Neuronal stem cell (in vitro differentiated cells): ENCODE measurements around the gene RAD51B.

Source experiments
- DNase-seq: peaks from one replicate; pipeline ENCODE4 v3.0.0-alpha.2; 2013; ENCODE audit warnings: low spot score
- H2AFZ ChIP-seq: one replicate; pipeline ENCODE4 v1.6.1; 2013; ENCODE audit warnings: mild to moderate bottlenecking, low read length, inconsistent platforms
- H2AK5ac ChIP-seq: 2 replicates; pipeline ENCODE4 v1.6.1; 2013; ENCODE audit warnings: low read depth, mild to moderate bottlenecking, inconsistent platforms, low read length, moderate library complexity, mixed read lengths
- H2BK120ac ChIP-seq: 2 replicates; pipeline ENCODE4 v1.6.1; 2013; ENCODE audit warnings: low read depth, mild to moderate bottlenecking, inconsistent platforms, low read length, moderate library complexity, mixed read lengths
- H2BK12ac ChIP-seq: one replicate; pipeline ENCODE4 v1.6.1; 2013; ENCODE audit warnings: low read length, inconsistent platforms
- H2BK15ac ChIP-seq: 2 replicates; pipeline ENCODE4 v1.6.1; 2013; ENCODE audit warnings: mild to moderate bottlenecking, low read length, inconsistent platforms, mixed read lengths
- H2BK5ac ChIP-seq: one replicate; pipeline ENCODE4 v1.6.1; 2013; ENCODE audit warnings: inconsistent platforms, mild to moderate bottlenecking, low read length, moderate library complexity
- H3K14ac ChIP-seq: one replicate; pipeline ENCODE4 v1.6.1; 2013; ENCODE audit warnings: low read length, inconsistent platforms
- H3K18ac ChIP-seq: 2 replicates; pipeline ENCODE4 v1.6.1; 2013; ENCODE audit warnings: low read length, inconsistent platforms
- H3K23ac ChIP-seq: 2 replicates; pipeline ENCODE4 v1.6.1; 2013; ENCODE audit warnings: low read depth, mild to moderate bottlenecking, mixed read lengths, low read length, inconsistent platforms; ENCODE audit not compliant: poor library complexity
- H3K27ac ChIP-seq: replicated peaks from 3 replicates; pipeline ENCODE4 v1.5.1; 2013; ENCODE audit warnings: low read length, inconsistent platforms
- H3K27me3 ChIP-seq, 3 experiments: 2 replicates each; pipeline ENCODE4 v1.6.1; 2013; ENCODE audit warnings: low read length in 3 of 3, mild to moderate bottlenecking in 2 of 3, inconsistent platforms in 1 of 3, low read depth in 1 of 3, mixed read lengths in 1 of 3, moderate library complexity in 1 of 3; ENCODE audit not compliant: control insufficient read depth in 3 of 3, insufficient read depth in 3 of 3
- H3K36me3 ChIP-seq, 2 donors: replicated peaks in 1 of 2; 2 replicates each; pipeline ENCODE4 v1.6.1; 2013; ENCODE audit warnings: low read length in 2 of 2; ENCODE audit not compliant: control insufficient read depth in 2 of 2, insufficient read depth in 2 of 2
- H3K4ac ChIP-seq: 2 replicates; pipeline ENCODE4 v1.6.1; 2013; ENCODE audit warnings: inconsistent platforms, mild to moderate bottlenecking, low read length, moderate library complexity
- H3K4me1 ChIP-seq, 2 donors: 1 replicate in 1 of 2; 2 replicates in 1 of 2; pipeline ENCODE4 v1.6.1; 2013; ENCODE audit warnings: low read length in 2 of 2, low read depth in 1 of 2; ENCODE audit not compliant: control insufficient read depth in 2 of 2, insufficient read depth in 1 of 2
- H3K4me2 ChIP-seq: one replicate; pipeline ENCODE4 v1.6.1; 2013; ENCODE audit warnings: mild to moderate bottlenecking, low read length, inconsistent platforms; ENCODE audit not compliant: insufficient read depth, poor library complexity, severe bottlenecking
- H3K4me3 ChIP-seq, 2 donors: 2 replicates each; pipeline ENCODE4 v1.5.1; 2013; ENCODE audit warnings: low read length in 2 of 2, mild to moderate bottlenecking in 2 of 2, inconsistent platforms in 1 of 2, moderate library complexity in 1 of 2
- H3K79me1 ChIP-seq: one replicate; pipeline ENCODE4 v1.6.1; 2013; ENCODE audit warnings: low read depth, mild to moderate bottlenecking, inconsistent platforms, low read length, moderate library complexity
- H3K9ac ChIP-seq: one replicate; pipeline ENCODE4 v1.6.1; 2013; ENCODE audit warnings: mild to moderate bottlenecking, low read depth, low read length, inconsistent platforms; ENCODE audit not compliant: poor library complexity
- H3K9me3 ChIP-seq, 2 donors: replicated peaks in 1 of 2; 2 replicates each; pipeline versions ENCODE3 to v1.6.1; 2013; ENCODE audit warnings: low read length in 2 of 2, mild to moderate bottlenecking in 2 of 2, inconsistent platforms in 1 of 2, low read depth in 1 of 2, mixed read lengths in 1 of 2, moderate library complexity in 1 of 2; ENCODE audit not compliant: control insufficient read depth in 2 of 2, insufficient read depth in 1 of 2
- H4K8ac ChIP-seq: one replicate; pipeline ENCODE4 v1.6.1; 2013; ENCODE audit warnings: low read depth, mild to moderate bottlenecking, inconsistent platforms, low read length, moderate library complexity
- H4K91ac ChIP-seq: one replicate; pipeline ENCODE4 v1.6.1; 2013; ENCODE audit warnings: low read length, low read depth, mild to moderate bottlenecking, inconsistent platforms; ENCODE audit not compliant: poor library complexity
- WGBS, 2 donors: extraction: QIAGEN DNeasy Blood & Tissue Kit; methylation state at CpG; one replicate each; pipeline ENCODE4 v1.1.7; 2013; ENCODE audit warnings: missing lambda C conversion rate in 2 of 2, mixed read lengths in 1 of 2; ENCODE audit not compliant: insufficient read length in 2 of 2, insufficient replicate concordance in 1 of 2; ENCODE audit errors: extremely low coverage in 2 of 2; 5-methylcytosine and 5-hydroxymethylcytosine counted together

The RAD51B gene

GRCh38 chr14:68559949-68560348 is 740.4 kb downstream of the RAD51B start:
- Histone ChIP-seq H2AK5ac (no peak overlapping the region), H2BK12ac (no peak overlapping the region), H3K27me3 (no peaks in the 10 kb centered on the region), H4K8ac (no peak overlapping the region), H3K4me3 (no peak overlapping the region), H2AFZ (no peak overlapping the region), H2BK120ac (no peak overlapping the region), H3K4me2 (no peak overlapping the region), H3K27ac (no peak overlapping the region), H2BK5ac (no peak overlapping the region), H2BK15ac (no peak overlapping the region), H3K9ac (no peak overlapping the region), H3K79me1 (no peaks in the 10 kb centered on the region), H3K9me3 (peaks cover 2 to 11% of the 10 kb centered on the region in 2 donors), H3K4me1 (peaks cover 10 to 14% of the 10 kb centered on the region in 2 donors), H3K14ac (no peak overlapping the region), H3K18ac (peak overlapping the region; percentile 84), H3K36me3 (no peaks in the 10 kb centered on the region), H3K23ac (no peak overlapping the region), H3K4ac (no peak overlapping the region), H4K91ac (no peak overlapping the region)
- no peak for DNase-seq
- no CpG with 5 or more reads among the region's 5 CpGs for WGBS, 2 donors

GRCh38 chr14:68561531-68562007 is 742.0 kb downstream of the RAD51B start:
- no peak overlapping the region for H3K14ac ChIP-seq
- DNase-seq: no peak
- no peak overlapping the region for H3K27ac ChIP-seq
- H2BK12ac ChIP-seq: peak overlapping the region; percentile 24
- H2AFZ ChIP-seq: peak overlapping the region; percentile 32
- no CpG with 5 or more reads among the region's 10 CpGs for WGBS, 2 donors
- H3K36me3 ChIP-seq: no peaks in the 10 kb centered on the region
- H3K4me3 ChIP-seq: no peak overlapping the region
- peaks cover 14 to 15% of the 10 kb centered on the region in 2 donors for H3K4me1 ChIP-seq
- no peak overlapping the region for H3K23ac ChIP-seq
- no peak overlapping the region for H3K9ac ChIP-seq
- H3K18ac ChIP-seq: peak overlapping the region; percentile 82
- no peak overlapping the region for H4K8ac ChIP-seq
- H3K4ac ChIP-seq: no peak overlapping the region
- H3K9me3 ChIP-seq: peaks cover 2 to 8% of the 10 kb centered on the region in 2 donors
- no peak overlapping the region for H2BK5ac ChIP-seq
- H3K79me1 ChIP-seq: no peaks in the 10 kb centered on the region
- no peak overlapping the region for H4K91ac ChIP-seq
- peak overlapping the region; percentile 47 for H2AK5ac ChIP-seq
- peak overlapping the region; percentile 0 for H2BK15ac ChIP-seq
- H3K4me2 ChIP-seq: no peak overlapping the region
- no peak overlapping the region for H2BK120ac ChIP-seq
- no peaks in the 10 kb centered on the region for H3K27me3 ChIP-seq

- H3K18ac ChIP-seq: peak overlapping the region; percentile 80
- H3K79me1 ChIP-seq: no peaks in the 10 kb centered on the region
- H4K8ac ChIP-seq: no peak overlapping the region
- no peak overlapping the region for H3K14ac ChIP-seq
- peaks cover 14 to 15% of the 10 kb centered on the region in 2 donors for H3K4me1 ChIP-seq
- H2AFZ ChIP-seq: no peak overlapping the region
- H3K9me3 ChIP-seq: peaks cover 2% of the 10 kb centered on the region in 2 donors
- whole genome bisulfite sequencing, 2 donors: no CpG with 5 or more reads among the region's 9 CpGs
- no peak overlapping the region for H3K4ac ChIP-seq
- H3K36me3 ChIP-seq: no peaks in the 10 kb centered on the region
- no peak overlapping the region for H4K91ac ChIP-seq
- no peak overlapping the region for H3K9ac ChIP-seq
- no peak overlapping the region for H3K4me2 ChIP-seq
- no peaks in the 10 kb centered on the region for H3K27me3 ChIP-seq
- peak overlapping the region; percentile 39 for H2BK15ac ChIP-seq
- H3K4me3 ChIP-seq: no peak overlapping the region
- H2BK12ac ChIP-seq: peak overlapping the region; percentile 27
- no peak for DNase-seq
- no peak overlapping the region for H3K27ac ChIP-seq
- H2BK120ac ChIP-seq: no peak overlapping the region
- H2BK5ac ChIP-seq: no peak overlapping the region
- no peak overlapping the region for H3K23ac ChIP-seq
- H2AK5ac ChIP-seq: peak overlapping the region; percentile 44
Observed at GRCh38 chr14:68562911-68563250, 743.3 kb downstream of the RAD51B start.

- Histone ChIP-seq H3K4me3 (no peak overlapping the region), H4K8ac (no peak overlapping the region), H2BK120ac (no peak overlapping the region), H3K4ac (no peak overlapping the region), H3K14ac (no peak overlapping the region), H3K27ac (no peak overlapping the region), H3K4me1 (peaks cover 20% of the 10 kb centered on the region in 2 donors), H2AFZ (no peak overlapping the region), H3K36me3 (no peaks in the 10 kb centered on the region), H3K18ac (peak overlapping the region; percentile 16), H3K27me3 (no peaks in the 10 kb centered on the region), H4K91ac (no peak overlapping the region), H2BK12ac (peak overlapping the region; percentile 27), H3K4me2 (no peak overlapping the region), H3K23ac (no peak overlapping the region), H2BK15ac (no peak overlapping the region), H3K79me1 (no peaks in the 10 kb centered on the region), H2BK5ac (no peak overlapping the region), H3K9ac (no peak overlapping the region), H3K9me3 (peaks cover under 1 to 2% of the 10 kb centered on the region in 2 donors), H2AK5ac (peak overlapping the region; percentile 44)
- WGBS, 2 donors: no CpG with 5 or more reads among the region's 21 CpGs
- no peak for DNase-seq
Observed at GRCh38 chr14:68563251-68564131, 743.9 kb downstream of the RAD51B start.
